ENCODE data around the gene LENG1.
A peak's percentile ranks its signal among the peaks of the same experiment; 100 is the strongest.
"Not testable (repeated sequence)": the region's sequence is repeated elsewhere in the genome, so short reads cannot be mapped to it uniquely, and the experiment has no call there.

The LENG1 gene

DNA sequence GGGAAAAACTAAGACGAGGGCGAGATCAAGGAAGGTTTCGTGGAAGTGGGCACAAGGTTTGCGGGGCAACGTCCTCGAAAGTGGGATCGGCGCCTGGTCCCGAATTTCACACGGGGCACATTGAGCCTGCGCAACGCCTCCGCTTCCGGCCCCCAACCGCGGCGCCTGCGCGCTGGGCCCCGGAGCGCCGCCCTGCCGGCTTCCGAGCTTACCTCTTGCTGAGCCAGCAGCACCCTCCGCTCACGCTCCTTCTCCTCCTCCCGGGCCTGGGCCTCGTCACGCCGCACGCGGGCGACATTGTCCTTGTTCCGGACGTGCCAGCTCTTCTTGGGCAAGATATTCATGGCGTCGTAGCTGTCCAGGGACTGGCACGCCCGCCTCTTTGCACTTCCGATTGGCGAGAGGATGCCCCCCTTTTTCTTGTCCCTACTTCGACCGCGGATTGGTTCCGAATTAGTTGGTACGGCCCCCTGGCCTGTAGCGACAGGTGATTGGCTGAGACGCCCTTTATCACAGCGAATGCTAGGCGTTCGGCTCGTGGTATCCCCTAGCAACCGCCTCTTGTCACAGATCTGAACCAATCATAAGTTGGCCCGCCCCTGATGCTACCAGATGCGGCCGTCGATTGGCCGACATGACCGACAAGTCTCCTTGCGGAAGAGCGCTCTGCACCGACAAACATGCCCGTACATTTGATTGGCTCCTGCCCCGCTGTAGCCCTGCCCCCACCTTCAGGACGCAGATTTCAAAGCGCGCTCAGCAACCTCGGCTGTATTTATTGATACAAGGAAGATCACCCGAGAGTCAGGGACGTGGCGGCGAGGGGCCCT is at the start of gene LENG1:
TSS of gene LENG1 (minus strand) at position 370 of the 830 bp plus-strand sequence. CDS start at position 344, 26 bp downstream.
- TF ChIP-seq, protein P1, sequence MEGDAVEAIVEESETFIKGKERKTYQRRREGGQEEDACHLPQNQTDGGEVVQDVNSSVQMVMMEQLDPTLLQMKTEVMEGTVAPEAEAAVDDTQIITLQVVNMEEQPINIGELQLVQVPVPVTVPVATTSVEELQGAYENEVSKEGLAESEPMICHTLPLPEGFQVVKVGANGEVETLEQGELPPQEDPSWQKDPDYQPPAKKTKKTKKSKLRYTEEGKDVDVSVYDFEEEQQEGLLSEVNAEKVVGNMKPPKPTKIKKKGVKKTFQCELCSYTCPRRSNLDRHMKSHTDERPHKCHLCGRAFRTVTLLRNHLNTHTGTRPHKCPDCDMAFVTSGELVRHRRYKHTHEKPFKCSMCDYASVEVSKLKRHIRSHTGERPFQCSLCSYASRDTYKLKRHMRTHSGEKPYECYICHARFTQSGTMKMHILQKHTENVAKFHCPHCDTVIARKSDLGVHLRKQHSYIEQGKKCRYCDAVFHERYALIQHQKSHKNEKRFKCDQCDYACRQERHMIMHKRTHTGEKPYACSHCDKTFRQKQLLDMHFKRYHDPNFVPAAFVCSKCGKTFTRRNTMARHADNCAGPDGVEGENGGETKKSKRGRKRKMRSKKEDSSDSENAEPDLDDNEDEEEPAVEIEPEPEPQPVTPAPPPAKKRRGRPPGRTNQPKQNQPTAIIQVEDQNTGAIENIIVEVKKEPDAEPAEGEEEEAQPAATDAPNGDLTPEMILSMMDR (conservative IDR thresholded peaks at IDR 0.05; ENCODE audit: low read depth, low read length): no peak
- peak; percentile 100 for DNase-seq (ENCODE audit: low read depth)
- peak within 1 kb of the TSS; percentile 76 for H3K4me3 ChIP-seq (ENCODE audit: low read length)

DNA sequence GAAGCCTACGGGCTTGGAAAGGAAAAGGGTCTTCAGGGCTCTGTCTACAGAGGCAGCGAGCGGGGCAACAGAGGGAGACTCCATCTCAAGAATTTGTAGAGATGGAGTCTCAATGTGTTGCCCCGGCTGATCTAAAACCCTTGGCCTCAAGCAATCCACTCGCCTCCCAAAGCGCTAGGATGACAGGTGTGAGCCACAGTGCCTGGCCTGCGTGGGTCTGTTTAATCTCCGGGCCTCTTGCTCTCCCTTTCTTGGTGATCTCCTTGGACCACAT is 49.2 kb upstream of the LENG1 start:
- H3K4me3 ChIP-seq (ENCODE audit: low read length): no peak overlapping the region
- DNase-seq (ENCODE audit: low read depth): no peak
- TF ChIP-seq, protein P1 (conservative IDR thresholded peaks at IDR 0.05; ENCODE audit: low read depth, low read length): no peak

- TF ChIP-seq, protein P1 (conservative IDR thresholded peaks at IDR 0.05; ENCODE audit: low read depth, low read length): no peak
- H3K4me3 ChIP-seq (ENCODE audit: low read length): no peak overlapping the region
- no peak for DNase-seq (ENCODE audit: low read depth)
Observed at GRCh38 chr19:54207983-54208783, 48.7 kb upstream of the LENG1 start.

- DNase-seq (ENCODE audit: low read depth): no peak
- no peak overlapping the region for H3K4me3 ChIP-seq (ENCODE audit: low read length)
- TF ChIP-seq, protein P1 (conservative IDR thresholded peaks at IDR 0.05; ENCODE audit: low read depth, low read length): no peak
Observed at GRCh38 chr19:54207676-54207982, 48.1 kb upstream of the LENG1 start.

DNA sequence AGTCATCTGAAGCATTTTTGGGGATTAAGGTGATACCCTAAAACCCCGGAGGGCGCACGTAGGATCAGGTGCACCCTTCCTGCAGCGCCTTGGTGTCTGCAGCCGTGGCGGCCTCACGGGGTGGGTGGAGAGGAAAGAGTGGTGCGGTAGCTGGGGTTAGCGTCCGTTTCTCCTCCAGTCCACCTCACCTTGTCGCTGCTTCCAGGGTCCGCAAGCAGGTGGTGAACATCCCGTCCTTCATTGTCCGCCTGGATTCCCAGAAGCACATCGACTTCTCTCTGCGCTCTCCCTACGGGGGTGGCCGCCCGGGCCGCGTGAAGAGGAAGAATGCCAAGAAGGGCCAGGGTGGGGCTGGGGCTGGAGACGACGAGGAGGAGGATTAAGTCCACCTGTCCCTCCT is 47.7 kb upstream of the LENG1 start:
- not testable (repeated sequence) for DNase-seq (ENCODE audit: low read depth); H3K4me3 ChIP-seq (ENCODE audit: low read length)

DNA sequence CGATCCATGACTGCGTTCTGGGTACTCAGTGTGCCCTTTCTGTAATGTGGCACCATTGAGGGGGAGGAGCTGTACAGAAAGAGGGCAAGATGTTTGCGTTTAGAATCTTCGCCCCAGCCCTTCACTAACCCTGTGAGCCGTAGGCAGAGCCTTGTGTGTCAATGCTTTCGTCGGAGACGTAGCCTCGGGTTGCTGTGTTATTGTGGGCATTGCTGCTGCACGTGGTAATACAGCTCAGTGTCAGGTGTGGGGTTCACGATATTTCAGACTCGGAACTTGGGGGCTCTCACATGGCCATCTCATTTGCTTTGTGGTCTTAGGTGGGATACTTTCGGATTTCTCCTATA is 47.3 kb upstream of the LENG1 start:
- TF ChIP-seq, protein P1 (conservative IDR thresholded peaks at IDR 0.05; ENCODE audit: low read depth, low read length): no peak
- DNase-seq (ENCODE audit: low read depth): no peak
- H3K4me3 ChIP-seq (ENCODE audit: low read length): no peak overlapping the region

GRCh38 chr19:54206030-54206830 is 46.7 kb upstream of the LENG1 start:
- no peak overlapping the region for H3K4me3 ChIP-seq (ENCODE audit: low read length)
- TF ChIP-seq, protein P1 (conservative IDR thresholded peaks at IDR 0.05; ENCODE audit: low read depth, low read length): no peak
- no peak for DNase-seq (ENCODE audit: low read depth)

All from retinal pigment epithelial cell (primary cell).